Measurements from ENCODE around the gene USP11.
"Not testable (repeated sequence)": the region's sequence is repeated elsewhere in the genome, so short reads cannot be mapped to it uniquely, and the experiment has no call there.

The USP11 gene

GRCh38 chrX:47245156-47245555, 12.3 kb downstream of the USP11 start:
- peaks cover 17% of the 10 kb centered on the region for H3K36me3 ChIP-seq (ENCODE audit: control insufficient read depth, insufficient read depth, low read length)
- H3K27me3 ChIP-seq (ENCODE audit: control insufficient read depth, insufficient read depth, low read length): peaks cover 5% of the 10 kb centered on the region

GRCh38 chrX:47247206-47247998, 14.6 kb downstream of the USP11 start:
- H3K9ac ChIP-seq (ENCODE audit: low read length): no peak overlapping the region
- H3K4me1 ChIP-seq (ENCODE audit: control insufficient read depth, insufficient read depth, low read length): no peaks in the 10 kb centered on the region
- no peaks in the 10 kb centered on the region for H3K27me3 ChIP-seq (ENCODE audit: control insufficient read depth, insufficient read depth, low read length)
- H3K27ac ChIP-seq (ENCODE audit: low read depth, low read length): no peak overlapping the region
- H3K36me3 ChIP-seq (ENCODE audit: control insufficient read depth, insufficient read depth, low read length): peaks cover 5% of the 10 kb centered on the region
- no peak overlapping the region for H3K4me3 ChIP-seq (ENCODE audit: low read length)

More at GRCh38 chrX:47245156-47245555, 12.3 kb downstream of the USP11 start:
- H3K9ac ChIP-seq (ENCODE audit: low read length): no peak overlapping the region
- H3K27ac ChIP-seq (ENCODE audit: low read depth, low read length): no peak overlapping the region
- no peak overlapping the region for H3K4me3 ChIP-seq (ENCODE audit: low read length)
- H3K4me1 ChIP-seq (ENCODE audit: control insufficient read depth, insufficient read depth, low read length): no peaks in the 10 kb centered on the region

- Histone ChIP-seq H3K27ac (ENCODE audit: low read depth, low read length) (no peak overlapping the region), H3K9ac (ENCODE audit: low read length) (no peak overlapping the region), H3K36me3 (ENCODE audit: control insufficient read depth, insufficient read depth, low read length) (peaks cover 5% of the 10 kb centered on the region), H3K27me3 (ENCODE audit: control insufficient read depth, insufficient read depth, low read length) (no peaks in the 10 kb centered on the region), H3K4me1 (ENCODE audit: control insufficient read depth, insufficient read depth, low read length) (no peaks in the 10 kb centered on the region), H3K4me3 (ENCODE audit: low read length) (no peak overlapping the region)
Observed at GRCh38 chrX:47247999-47248320, 15.2 kb downstream of the USP11 start.

GRCh38 chrX:47248576-47248975, 15.8 kb downstream of the USP11 start:
- H3K4me3 ChIP-seq (ENCODE audit: low read length): no peak overlapping the region
- no peaks in the 10 kb centered on the region for H3K27me3 ChIP-seq (ENCODE audit: control insufficient read depth, insufficient read depth, low read length)

GRCh38 chrX:47250017-47250347, 17.2 kb downstream of the USP11 start:
- H3K4me3 ChIP-seq (ENCODE audit: low read length): no peak overlapping the region
- no peaks in the 10 kb centered on the region for H3K4me1 ChIP-seq (ENCODE audit: control insufficient read depth, insufficient read depth, low read length)
- no peak overlapping the region for H3K9ac ChIP-seq (ENCODE audit: low read length)
- H3K36me3 ChIP-seq (ENCODE audit: control insufficient read depth, insufficient read depth, low read length): peaks cover 5% of the 10 kb centered on the region
- H3K27ac ChIP-seq (ENCODE audit: low read depth, low read length): no peak overlapping the region
- no peaks in the 10 kb centered on the region for H3K27me3 ChIP-seq (ENCODE audit: control insufficient read depth, insufficient read depth, low read length)

More at GRCh38 chrX:47248576-47248975, 15.8 kb downstream of the USP11 start:
- Histone ChIP-seq H3K9ac (ENCODE audit: low read length) (no peak overlapping the region), H3K4me1 (ENCODE audit: control insufficient read depth, insufficient read depth, low read length) (no peaks in the 10 kb centered on the region), H3K36me3 (ENCODE audit: control insufficient read depth, insufficient read depth, low read length) (peaks cover 5% of the 10 kb centered on the region), H3K27ac (ENCODE audit: low read depth, low read length) (no peak overlapping the region)

GRCh38 chrX:47257620-47258019, 24.8 kb downstream of the USP11 start:
- not testable (repeated sequence) for H3K4me3 ChIP-seq (ENCODE audit: low read length); H3K27me3 ChIP-seq (ENCODE audit: control insufficient read depth, insufficient read depth, low read length); H3K4me1 ChIP-seq (ENCODE audit: control insufficient read depth, insufficient read depth, low read length); H3K36me3 ChIP-seq (ENCODE audit: control insufficient read depth, insufficient read depth, low read length); H3K27ac ChIP-seq (ENCODE audit: low read depth, low read length); H3K9ac ChIP-seq (ENCODE audit: low read length)

- H3K9ac ChIP-seq (ENCODE audit: low read length): no peak overlapping the region
- H3K27ac ChIP-seq (ENCODE audit: low read depth, low read length): no peak overlapping the region
- no peaks in the 10 kb centered on the region for H3K27me3 ChIP-seq (ENCODE audit: control insufficient read depth, insufficient read depth, low read length)
- no peaks in the 10 kb centered on the region for H3K36me3 ChIP-seq (ENCODE audit: control insufficient read depth, insufficient read depth, low read length)
- H3K4me1 ChIP-seq (ENCODE audit: control insufficient read depth, insufficient read depth, low read length): no peaks in the 10 kb centered on the region
- H3K4me3 ChIP-seq (ENCODE audit: low read length): no peak overlapping the region
Observed at GRCh38 chrX:47264483-47265173, 31.8 kb downstream of the USP11 start.

GRCh38 chrX:47266643-47267042, 33.8 kb downstream of the USP11 start:
- no peak overlapping the region for H3K27ac ChIP-seq (ENCODE audit: low read depth, low read length)
- no peaks in the 10 kb centered on the region for H3K27me3 ChIP-seq (ENCODE audit: control insufficient read depth, insufficient read depth, low read length)
- no peak overlapping the region for H3K9ac ChIP-seq (ENCODE audit: low read length)
- H3K4me3 ChIP-seq (ENCODE audit: low read length): no peak overlapping the region
- no peaks in the 10 kb centered on the region for H3K4me1 ChIP-seq (ENCODE audit: control insufficient read depth, insufficient read depth, low read length)
- H3K36me3 ChIP-seq (ENCODE audit: control insufficient read depth, insufficient read depth, low read length): no peaks in the 10 kb centered on the region

GRCh38 chrX:47272013-47272408, 39.2 kb downstream of the USP11 start:
- H3K27me3 ChIP-seq (ENCODE audit: control insufficient read depth, insufficient read depth, low read length): no peaks in the 10 kb centered on the region
- H3K36me3 ChIP-seq (ENCODE audit: control insufficient read depth, insufficient read depth, low read length): no peaks in the 10 kb centered on the region
- no peak overlapping the region for H3K27ac ChIP-seq (ENCODE audit: low read depth, low read length)

GRCh38 chrX:47273011-47273730, 40.4 kb downstream of the USP11 start:
- Histone ChIP-seq H3K9ac (ENCODE audit: low read length) (no peak overlapping the region), H3K36me3 (ENCODE audit: control insufficient read depth, insufficient read depth, low read length) (no peaks in the 10 kb centered on the region), H3K27me3 (ENCODE audit: control insufficient read depth, insufficient read depth, low read length) (no peaks in the 10 kb centered on the region), H3K4me1 (ENCODE audit: control insufficient read depth, insufficient read depth, low read length) (no peaks in the 10 kb centered on the region), H3K4me3 (ENCODE audit: low read length) (no peak overlapping the region), H3K27ac (ENCODE audit: low read depth, low read length) (no peak overlapping the region)

More at GRCh38 chrX:47272013-47272408, 39.2 kb downstream of the USP11 start:
- Histone ChIP-seq H3K9ac (ENCODE audit: low read length) (no peak overlapping the region), H3K4me1 (ENCODE audit: control insufficient read depth, insufficient read depth, low read length) (no peaks in the 10 kb centered on the region), H3K4me3 (ENCODE audit: low read length) (no peak overlapping the region)

GRCh38 chrX:47278691-47279090, 45.9 kb downstream of the USP11 start:
- Histone ChIP-seq H3K27me3 (ENCODE audit: control insufficient read depth, insufficient read depth, low read length) (peaks cover 2% of the 10 kb centered on the region), H3K36me3 (ENCODE audit: control insufficient read depth, insufficient read depth, low read length) (no peaks in the 10 kb centered on the region), H3K4me3 (ENCODE audit: low read length) (no peak overlapping the region), H3K27ac (ENCODE audit: low read depth, low read length) (no peak overlapping the region), H3K4me1 (ENCODE audit: control insufficient read depth, insufficient read depth, low read length) (no peaks in the 10 kb centered on the region), H3K9ac (ENCODE audit: low read length) (no peak overlapping the region)

- peaks cover 2% of the 10 kb centered on the region for H3K27me3 ChIP-seq (ENCODE audit: control insufficient read depth, insufficient read depth, low read length)
- no peaks in the 10 kb centered on the region for H3K36me3 ChIP-seq (ENCODE audit: control insufficient read depth, insufficient read depth, low read length)
- no peak overlapping the region for H3K4me3 ChIP-seq (ENCODE audit: low read length)
- no peak overlapping the region for H3K9ac ChIP-seq (ENCODE audit: low read length)
- H3K4me1 ChIP-seq (ENCODE audit: control insufficient read depth, insufficient read depth, low read length): no peaks in the 10 kb centered on the region
- no peak overlapping the region for H3K27ac ChIP-seq (ENCODE audit: low read depth, low read length)
Observed at GRCh38 chrX:47283015-47283771, 50.4 kb downstream of the USP11 start.
